Measurements from ENCODE around the gene HAGHL.
"Not testable (repeated sequence)": the region's sequence is repeated elsewhere in the genome, so short reads cannot be mapped to it uniquely, and the experiment has no call there.

HAGHL gene

GRCh38 chr16:683396-684070 lies 43.4 kb upstream of the HAGHL start:
- FAIRE-seq, result no peak

GRCh38 chr16:684071-684794 lies 42.7 kb upstream of the HAGHL start, which contains the start of gene JMJD8:
Gene JMJD8 (minus strand): TSS chr16:684334. CDS start chr16:684319, 15 bp downstream.
- no peak for DNase-seq (ENCODE audit: insufficient read length, low spot score)
- peak; percentile 62 for TF ChIP-seq POLR2A (IDR thresholded peaks at IDR 0.05; ENCODE audit: low read depth, low read length)
- no peak for FAIRE-seq

More at GRCh38 chr16:683396-684070, 43.4 kb upstream of the HAGHL start:
- no peak for TF ChIP-seq POLR2A (IDR thresholded peaks at IDR 0.05; ENCODE audit: low read depth, low read length)
- no peak for DNase-seq (ENCODE audit: insufficient read length, low spot score)

GRCh38 chr16:684961-685696 lies 41.8 kb upstream of the HAGHL start:
- DNase-seq (ENCODE audit: insufficient read length, low spot score), result no peak
- no peak for TF ChIP-seq POLR2A (IDR thresholded peaks at IDR 0.05; ENCODE audit: low read depth, low read length)
- FAIRE-seq, result no peak

- DNase-seq (ENCODE audit: insufficient read length, low spot score), result peak; percentile 81
- TF ChIP-seq POLR2A (IDR thresholded peaks at IDR 0.05; ENCODE audit: low read depth, low read length), result no peak
- no peak for FAIRE-seq
Measured at GRCh38 chr16:685967-686366, 40.9 kb upstream of the HAGHL start.

GRCh38 chr16:686459-687260 lies 40.2 kb upstream of the HAGHL start:
- no peak for TF ChIP-seq POLR2A (IDR thresholded peaks at IDR 0.05; ENCODE audit: low read depth, low read length)
- FAIRE-seq (no peak), DNase-seq (ENCODE audit: insufficient read length, low spot score) (no peak)

- TF ChIP-seq POLR2A (IDR thresholded peaks at IDR 0.05; ENCODE audit: low read depth, low read length), result no peak
- DNase-seq (ENCODE audit: insufficient read length, low spot score) (no peak), FAIRE-seq (no peak)
Measured at GRCh38 chr16:687499-687898, 39.4 kb upstream of the HAGHL start.

GRCh38 chr16:689175-689897 lies 37.6 kb upstream of the HAGHL start:
- FAIRE-seq, result no peak
- DNase-seq (ENCODE audit: insufficient read length, low spot score), result no peak
- TF ChIP-seq POLR2A (IDR thresholded peaks at IDR 0.05; ENCODE audit: low read depth, low read length), result no peak

- FAIRE-seq, result not testable (repeated sequence)
Measured at GRCh38 chr16:691242-691641, 35.7 kb upstream of the HAGHL start.

GRCh38 chr16:692356-693108 lies 34.4 kb upstream of the HAGHL start:
- DNase-seq (ENCODE audit: insufficient read length, low spot score), result no peak
- no peak for TF ChIP-seq POLR2A (IDR thresholded peaks at IDR 0.05; ENCODE audit: low read depth, low read length)
- no peak for FAIRE-seq

More at GRCh38 chr16:691242-691641, 35.7 kb upstream of the HAGHL start:
- DNase-seq (ENCODE audit: insufficient read length, low spot score), result not testable (repeated sequence)

GRCh38 chr16:693364-693763 lies 33.5 kb upstream of the HAGHL start:
- DNase-seq (ENCODE audit: insufficient read length, low spot score), result no peak
- TF ChIP-seq POLR2A (IDR thresholded peaks at IDR 0.05; ENCODE audit: low read depth, low read length), result no peak
- FAIRE-seq, result no peak

GRCh38 chr16:693766-694165 lies 33.1 kb upstream of the HAGHL start:
- FAIRE-seq (no peak), DNase-seq (ENCODE audit: insufficient read length, low spot score) (no peak)
- no peak for TF ChIP-seq POLR2A (IDR thresholded peaks at IDR 0.05; ENCODE audit: low read depth, low read length)

- DNase-seq (ENCODE audit: insufficient read length, low spot score) (no peak), FAIRE-seq (no peak)
- no peak for TF ChIP-seq POLR2A (IDR thresholded peaks at IDR 0.05; ENCODE audit: low read depth, low read length)
Measured at GRCh38 chr16:694187-694862, 32.6 kb upstream of the HAGHL start.

Data from H54 (cell line).